GM19023 (cell line): Measurements from ENCODE around the gene HLA-DMB.
A peak's percentile ranks its signal among the peaks of the same experiment; 100 is the strongest.
"Not testable (repeated sequence)": the region's sequence is repeated elsewhere in the genome, so short reads cannot be mapped to it uniquely, and the experiment has no call there.

ENCODE experiments used
- ATAC-seq: cut with Tn5 transposase; IDR thresholded peaks from one replicate; pipeline ENCODE4 v1.9.1; 2021; ENCODE audit warnings: mild to moderate bottlenecking, moderate library complexity; ENCODE audit not compliant: unreplicated experiment

The HLA-DMB gene

DNA sequence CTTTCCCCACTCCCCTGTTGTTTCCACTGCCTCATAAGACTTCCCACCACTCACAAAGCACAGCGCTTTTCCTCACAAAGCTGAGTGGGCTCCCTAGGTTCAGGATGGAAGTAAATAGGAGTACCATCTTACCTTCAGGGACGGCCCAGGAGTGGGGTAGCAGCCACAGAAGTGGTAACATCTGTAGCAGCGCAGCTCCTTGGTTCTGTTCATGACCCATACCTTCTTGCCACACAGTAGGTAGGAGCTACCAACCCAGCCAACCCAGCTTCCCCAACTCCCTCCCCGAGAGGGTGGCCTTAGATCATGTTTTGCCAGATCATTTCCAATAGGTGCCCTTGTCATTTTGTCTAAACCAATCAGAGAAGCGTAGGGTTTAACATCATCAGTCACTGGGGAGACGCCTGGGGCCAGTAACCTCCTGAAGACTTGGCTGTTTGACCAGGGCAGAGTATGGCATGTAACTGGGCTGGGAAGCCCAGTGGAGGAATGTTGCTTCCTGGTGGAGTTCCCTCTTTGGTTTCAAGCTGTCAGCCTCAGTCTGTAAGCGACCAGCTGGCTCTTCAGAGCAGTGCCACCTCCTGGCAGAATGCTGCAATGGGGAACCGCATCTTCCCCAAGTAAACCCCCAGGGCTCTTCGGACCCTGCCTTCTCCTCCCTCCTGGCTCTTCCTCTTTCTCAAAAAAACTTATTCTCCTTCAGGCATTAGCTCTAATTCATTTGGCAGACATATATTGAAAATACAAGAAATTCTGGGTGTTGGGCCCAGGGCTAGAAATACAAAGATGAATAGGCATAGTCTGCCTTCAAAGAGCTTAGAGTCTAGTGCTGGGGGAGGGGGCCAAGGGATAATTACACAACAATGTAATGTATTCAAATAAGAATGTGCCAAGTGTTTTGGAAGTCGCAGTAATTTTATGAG, 12.2 kb upstream of the HLA-DMB start, which contains the start of gene HLA-DMA:
Gene HLA-DMA, minus strand, starts transcription at position 281 of the 923 bp plus-strand sequence. Its CDS starts 61 bp downstream, at position 220.
- ATAC-seq, result peak; percentile 85

DNA sequence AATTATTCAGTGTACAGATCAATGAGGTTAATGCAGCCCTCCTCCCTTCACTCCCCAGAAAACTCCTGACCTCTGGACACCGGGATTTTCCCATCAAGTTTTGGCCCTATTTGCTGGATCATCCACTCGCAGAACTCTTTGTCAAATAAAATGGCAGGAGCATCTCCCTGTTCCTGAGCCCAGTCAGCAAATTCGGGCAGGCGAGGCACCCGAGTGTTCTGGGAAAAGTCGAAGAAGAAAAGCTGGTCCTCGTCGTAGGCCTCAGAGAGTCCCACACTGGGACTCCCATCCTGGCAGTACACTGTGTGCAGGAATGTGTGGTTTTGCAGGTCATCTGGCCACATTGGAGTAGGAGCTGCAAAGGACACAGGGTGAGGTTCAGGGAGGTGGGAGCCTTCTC, 9.6 kb upstream of the HLA-DMB start:
- ATAC-seq, result no peak

DNA sequence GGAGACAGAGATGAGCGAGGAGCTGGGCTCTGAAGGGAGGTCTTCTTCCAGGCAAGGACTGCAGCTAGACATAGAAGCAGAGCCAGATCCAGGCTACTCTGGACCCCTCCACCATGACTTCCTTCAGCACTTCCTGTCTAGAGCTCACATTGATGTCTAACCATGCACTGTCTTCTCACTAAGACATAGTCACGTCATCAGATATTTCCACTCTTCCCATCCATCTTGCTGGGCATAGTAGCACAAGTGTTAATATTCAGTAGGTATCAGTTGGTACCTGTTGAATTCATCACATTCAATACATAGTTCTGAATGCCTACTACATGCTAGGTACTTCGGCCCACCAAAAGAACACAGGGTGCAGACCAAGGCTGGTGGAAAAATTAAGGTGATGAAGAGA, 9.2 kb upstream of the HLA-DMB start:
- ATAC-seq, result no peak

DNA sequence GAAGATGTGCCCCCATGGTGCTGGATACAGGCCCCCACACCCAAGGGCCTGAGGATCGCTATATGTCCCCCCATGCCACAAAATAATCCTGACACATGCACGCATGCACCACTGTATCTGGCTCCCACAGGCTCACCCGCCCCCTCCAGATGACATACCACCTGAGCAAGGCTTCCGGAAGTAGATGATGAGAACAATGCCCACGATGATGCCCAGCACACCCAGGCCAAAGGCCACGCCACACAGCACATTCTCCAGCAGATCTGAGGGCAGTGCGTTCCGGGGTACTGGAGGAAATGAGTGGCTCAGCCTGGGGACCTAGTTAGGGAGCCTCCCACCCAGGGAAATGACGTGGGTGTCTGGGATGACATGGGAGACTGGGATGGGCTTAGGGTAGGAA, 8.3 kb upstream of the HLA-DMB start:
- no peak for ATAC-seq

DNA sequence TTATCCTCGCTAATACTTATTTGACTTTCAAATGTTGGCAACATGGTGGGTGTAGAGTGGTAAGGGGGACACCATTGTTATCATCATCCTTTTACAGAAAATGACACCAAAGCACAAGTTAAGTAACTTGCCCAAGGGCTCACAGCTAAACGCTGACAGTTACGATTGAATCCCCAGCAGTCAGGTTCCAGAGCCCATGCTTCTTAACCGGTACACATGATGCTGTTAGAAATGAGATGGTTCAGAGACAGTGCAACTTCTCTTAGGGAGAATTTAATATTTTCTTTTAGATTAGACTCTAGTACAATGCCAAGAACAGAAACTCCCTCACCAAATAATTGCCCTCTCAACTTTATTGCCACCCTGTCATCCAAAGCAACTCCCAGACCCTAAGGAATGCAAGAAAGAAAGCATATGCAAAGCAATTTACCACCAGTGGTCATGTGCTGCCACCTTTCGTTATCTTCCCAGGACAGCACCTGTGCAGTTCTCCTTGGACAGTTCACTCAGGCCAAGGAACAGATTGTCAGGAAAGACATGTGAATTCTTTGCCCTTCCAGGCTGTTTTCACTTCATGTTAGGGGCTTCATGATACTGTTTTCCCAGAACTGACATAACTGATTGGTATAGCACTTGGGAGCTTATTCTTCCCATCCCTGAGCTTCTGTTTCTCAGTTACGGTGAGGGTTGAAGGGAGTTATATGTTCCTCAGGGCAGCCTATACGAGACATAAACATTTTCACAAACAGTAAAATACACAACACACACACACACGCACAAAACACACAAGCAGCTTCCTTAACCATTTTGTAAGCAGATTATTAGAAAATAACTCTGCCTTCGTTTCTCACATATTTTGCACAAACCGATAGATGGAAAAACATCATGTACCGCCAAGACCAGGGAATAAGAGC, 7.0 kb upstream of the HLA-DMB start:
- ATAC-seq, result no peak

DNA sequence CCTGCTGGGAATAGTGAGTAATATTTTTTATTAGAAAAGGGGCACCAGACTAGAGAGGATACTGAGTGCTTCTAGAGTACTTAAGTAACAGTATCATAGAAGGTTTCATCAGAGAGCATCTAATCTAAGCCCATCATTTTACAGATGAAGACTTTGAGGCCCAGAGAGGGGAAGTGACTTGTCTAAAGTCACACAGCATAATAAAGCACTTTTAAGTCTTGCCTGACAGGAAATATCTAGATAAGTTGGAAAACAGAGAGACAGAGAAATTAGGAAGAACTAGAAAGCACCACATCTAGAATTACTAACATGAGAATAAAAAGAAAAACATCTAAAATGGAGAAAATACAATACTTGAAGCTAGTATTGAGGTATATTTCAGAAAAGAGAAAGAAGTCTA, 6.1 kb upstream of the HLA-DMB start:
- ATAC-seq, result no peak

DNA sequence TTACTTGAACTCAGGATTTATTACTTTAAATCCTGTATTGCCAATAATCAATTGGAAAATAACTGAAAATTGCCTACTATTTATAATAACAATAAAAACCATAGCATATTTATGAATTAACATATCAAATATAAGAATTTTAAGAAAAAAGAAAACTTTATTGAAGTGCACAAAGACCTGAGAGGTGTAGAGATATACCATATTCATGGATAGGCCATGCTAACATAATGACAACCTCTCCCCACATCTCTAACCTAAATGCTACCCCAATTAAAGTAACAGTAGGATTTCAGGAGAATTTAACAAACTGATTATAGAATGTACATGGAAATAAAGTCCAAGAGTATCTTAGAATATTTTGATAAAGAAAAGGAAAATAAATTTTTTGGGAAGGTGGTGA, 5.1 kb upstream of the HLA-DMB start:
- no peak for ATAC-seq

DNA sequence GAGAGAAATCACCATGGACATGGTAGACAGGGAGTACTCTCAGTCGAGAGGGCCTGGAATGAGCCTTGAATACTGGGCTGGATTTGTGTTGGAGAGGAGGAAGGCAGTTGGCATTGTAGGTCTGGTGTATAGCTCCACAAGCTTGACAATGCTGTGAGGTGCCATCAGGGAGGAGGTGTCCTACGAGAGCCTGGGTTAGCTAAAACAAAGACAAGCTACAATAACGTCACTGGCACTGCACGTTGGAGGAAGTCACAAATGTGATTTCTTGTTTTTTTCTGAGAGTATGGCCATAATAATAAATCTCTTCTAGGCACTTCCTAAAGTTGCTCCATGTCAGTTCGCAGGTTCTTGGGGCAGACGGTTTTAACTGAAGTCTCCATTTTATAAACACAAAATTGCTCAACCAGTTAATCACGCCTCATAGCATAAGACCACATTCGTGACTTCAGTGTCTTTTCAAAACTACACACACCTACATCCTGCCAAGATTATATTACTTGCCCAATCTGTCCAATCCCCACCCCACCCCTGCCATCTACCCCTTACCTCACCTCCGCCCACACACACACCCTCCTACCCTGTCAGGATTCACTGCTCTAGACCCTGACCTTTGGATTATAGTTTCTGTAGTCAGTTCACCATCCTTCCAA, 4.4 kb upstream of the HLA-DMB start:
- ATAC-seq, result no peak

DNA sequence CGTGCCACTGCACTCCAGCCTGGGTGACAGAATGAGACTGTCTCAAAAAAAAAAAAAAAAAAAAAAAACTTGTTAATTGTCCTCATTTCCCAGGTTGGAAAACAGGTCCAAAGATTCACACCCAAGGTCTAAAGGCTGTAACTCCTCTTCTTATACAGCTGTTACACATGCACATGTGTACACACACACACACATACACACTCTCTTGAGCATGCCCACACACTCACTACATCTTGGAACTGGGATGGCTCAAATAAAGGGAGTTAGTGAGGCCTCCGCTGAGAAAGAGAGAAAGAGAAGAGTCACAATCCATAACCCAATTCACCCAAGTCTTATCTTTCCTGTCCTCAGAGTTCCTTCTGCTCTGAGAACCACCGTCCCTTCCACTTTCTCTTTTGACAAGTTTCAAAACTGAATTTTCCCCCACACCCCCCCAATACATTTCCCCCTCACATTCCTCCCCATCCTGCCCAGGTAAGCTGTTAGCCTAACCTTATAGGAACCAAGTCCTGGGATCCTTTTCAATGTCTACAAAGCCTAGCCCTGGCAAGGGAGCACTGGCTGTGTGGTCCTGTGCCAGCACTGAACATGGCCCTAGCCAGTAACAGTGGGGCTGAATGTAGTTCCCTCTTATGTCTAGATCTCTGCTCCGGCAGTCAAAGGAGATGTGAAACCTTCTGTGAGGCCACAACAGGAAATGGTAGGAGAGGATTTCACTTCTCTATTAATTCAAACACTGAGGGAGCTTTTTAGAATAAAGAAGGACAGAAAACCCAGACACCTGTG, 3.2 kb upstream of the HLA-DMB start:
- ATAC-seq, result no peak

DNA sequence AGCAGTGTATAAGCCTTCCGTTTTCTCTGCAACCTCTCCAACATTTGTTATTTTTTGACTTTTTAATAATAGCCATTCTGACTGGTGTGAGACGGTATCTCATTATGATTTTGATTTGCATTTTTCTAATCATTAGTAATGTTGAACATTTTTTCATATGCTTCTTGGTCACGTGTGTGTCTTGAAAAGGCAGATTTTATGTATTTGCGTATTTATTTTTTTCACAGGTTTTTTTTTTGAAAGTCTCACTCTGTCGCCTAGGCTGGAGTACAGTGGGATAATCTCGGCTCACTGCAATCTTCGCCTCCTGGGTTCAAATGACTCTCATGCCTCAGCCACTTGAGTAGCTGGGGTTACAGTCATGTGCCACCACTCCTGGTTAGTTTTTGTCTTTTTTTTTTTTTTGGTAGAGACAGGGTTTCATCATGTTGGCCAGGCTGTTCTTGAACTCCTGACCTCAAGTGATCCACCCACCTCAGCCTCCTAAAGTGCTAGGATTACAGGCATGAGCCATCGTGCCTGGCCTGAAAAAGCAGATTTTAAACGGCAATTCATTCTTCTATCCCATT, 1.8 kb upstream of the HLA-DMB start:
- not testable (repeated sequence) for ATAC-seq

DNA sequence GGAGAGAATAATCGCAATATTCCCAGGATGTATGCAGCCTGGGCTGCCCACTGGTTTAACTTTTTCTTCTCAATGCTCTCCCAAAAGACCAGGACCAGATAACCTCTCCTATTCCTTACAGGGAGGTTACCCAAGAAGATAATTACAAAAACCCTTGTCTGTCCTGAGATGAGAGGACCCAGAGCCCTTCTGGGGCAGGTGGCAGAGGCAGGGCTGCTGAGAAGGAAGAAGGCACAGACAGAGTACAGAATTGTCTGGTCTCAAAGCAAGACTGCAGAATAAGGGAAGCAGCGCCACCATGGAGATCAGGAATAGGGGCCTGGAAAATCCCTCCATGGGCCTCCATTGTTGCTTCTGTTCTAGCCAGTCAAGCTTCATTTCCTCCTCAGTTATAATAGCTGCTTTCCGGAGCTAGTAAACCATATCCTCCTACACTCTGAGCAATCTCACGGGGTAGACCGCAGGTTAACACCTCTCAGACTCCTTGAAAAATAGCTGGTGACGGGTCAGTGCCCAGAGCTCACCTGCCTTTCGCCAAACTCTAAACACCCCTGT, 463 bp upstream of the HLA-DMB start:
- ATAC-seq, result peak; percentile 57

DNA sequence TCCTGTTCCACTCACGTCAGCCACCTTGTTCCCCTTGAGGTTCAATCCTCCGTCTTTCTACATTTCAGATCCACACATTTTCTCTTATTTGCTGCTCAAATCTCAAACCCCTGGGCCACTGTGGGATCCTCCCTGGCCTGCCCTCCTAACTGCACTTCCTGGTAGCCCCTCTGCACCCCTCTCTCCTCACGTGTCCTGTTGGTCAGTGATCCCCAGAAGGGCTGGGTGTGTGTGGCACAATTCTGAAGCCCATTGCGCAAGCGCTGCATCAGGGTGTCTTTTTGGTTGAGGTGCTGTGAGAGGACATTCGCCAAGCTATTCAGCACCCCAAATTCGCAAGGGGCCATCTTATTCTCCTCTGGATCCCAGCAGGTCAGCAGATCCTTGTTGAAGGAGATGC, 2.3 kb downstream of the HLA-DMB start:
- no peak for ATAC-seq

DNA sequence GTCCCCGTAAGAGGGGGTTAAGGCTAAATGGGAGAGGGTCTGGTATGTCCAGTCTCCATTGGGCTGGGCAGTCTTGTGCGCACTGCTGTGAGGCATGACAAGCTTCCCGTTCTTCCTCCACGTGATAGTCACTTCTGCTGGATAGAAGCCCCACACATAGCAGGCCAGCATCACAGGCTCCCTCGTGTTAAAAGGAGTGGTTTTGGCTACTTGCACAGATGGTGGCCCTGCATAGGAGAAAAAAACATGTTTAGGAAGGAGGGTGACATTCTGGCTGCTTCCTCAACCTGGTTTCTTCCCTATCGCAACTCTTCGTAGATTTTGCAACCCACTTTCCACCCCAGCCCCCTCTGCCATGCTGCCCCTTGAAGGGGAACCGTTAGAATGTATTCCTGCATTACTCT, 3.6 kb downstream of the HLA-DMB start:
- ATAC-seq, result no peak

DNA sequence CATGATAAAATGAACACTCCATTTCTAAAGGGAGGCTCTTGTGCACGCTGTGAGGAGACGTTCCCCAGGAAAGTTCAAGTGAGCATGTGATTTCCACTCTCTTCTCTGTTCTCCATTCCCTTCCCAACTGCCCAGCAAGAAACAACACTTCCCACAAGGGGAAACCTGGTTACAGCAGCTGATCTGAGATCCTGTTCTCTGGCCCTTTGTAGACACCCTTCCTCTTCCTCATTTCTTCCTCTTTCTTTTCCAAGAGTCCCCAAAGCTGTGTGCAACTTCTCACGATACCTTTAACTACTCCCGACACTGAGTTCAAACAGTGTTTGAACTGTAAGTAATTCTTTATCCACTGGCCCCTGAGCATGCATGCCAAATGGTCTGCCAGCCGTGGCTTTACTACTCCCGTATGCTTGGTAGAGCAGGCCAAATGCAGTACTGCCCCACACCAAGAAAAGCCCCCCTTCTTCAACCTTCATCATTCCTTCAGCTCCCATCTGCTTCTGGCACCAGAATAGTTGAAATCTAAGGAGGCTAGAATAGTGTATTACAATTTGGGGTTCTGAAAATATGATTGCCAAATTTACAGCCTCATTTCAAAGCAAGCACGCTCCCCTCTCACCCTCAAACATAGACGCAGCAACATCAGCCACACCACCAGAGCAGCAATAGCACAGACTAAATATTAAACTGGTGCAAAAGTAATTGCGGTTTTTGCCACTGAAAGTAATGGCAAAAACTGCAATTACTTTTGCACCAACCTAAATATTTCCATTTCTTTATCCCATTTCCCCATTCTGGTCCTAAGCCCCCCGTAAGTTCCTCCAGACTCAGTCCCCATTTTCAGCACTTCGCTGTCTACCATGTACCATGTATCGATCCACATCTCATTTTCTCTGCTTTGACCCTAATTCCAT, 4.3 kb downstream of the HLA-DMB start:
- ATAC-seq, result no peak

DNA sequence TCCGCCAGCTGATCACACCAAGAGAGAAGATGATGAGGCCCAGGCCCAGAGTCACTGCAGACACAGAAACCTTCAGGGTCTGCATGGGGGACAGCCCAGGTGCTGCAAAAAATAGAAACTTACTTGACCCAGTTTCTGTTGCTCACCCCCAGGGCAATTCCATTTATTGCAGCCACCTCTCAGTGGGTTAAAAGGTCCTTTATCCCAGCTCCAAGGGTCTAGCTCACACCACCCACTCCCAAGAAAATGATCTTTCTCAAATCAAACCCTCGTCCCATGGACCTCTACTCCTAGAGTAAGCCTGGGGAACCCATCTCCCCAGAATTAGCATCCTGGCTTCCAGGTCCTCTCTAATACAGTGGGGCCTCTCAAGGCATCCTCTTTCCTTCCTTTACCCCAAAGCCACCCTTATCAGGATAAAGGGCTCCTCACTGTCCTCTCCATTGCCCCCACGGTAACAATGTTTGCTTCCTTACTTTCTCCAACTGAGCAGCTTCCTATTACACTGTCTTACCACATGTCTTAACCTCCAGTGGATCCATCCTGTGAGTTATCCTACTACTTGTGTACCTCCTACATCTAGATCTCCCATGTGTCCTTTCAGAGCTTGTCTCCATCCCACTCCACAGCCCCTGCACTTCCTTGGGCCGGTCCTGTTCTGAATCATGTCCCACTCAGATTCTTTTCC, 5.1 kb downstream of the HLA-DMB start:
- no peak for ATAC-seq

DNA sequence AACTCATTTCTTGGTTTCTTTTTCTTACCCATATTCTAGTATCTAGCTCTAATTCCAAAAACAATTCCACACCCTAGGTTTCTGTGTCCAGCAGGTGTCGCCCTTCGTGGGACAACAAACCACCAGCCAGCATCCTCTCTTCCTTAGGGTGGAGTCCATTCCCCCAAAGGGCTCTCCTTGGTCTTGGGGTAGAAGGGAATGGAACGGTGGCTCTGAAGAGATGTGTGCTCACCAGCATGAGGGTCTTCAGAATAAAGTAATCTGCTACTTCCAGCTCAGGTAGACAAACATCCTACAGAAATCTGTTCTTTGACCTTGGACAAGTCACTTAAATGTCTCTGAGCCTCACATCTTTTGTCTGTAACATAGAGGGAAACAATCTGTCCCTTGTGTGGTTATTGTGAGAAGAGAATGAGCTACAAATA, 7.2 kb downstream of the HLA-DMB start:
- ATAC-seq, result no peak

DNA sequence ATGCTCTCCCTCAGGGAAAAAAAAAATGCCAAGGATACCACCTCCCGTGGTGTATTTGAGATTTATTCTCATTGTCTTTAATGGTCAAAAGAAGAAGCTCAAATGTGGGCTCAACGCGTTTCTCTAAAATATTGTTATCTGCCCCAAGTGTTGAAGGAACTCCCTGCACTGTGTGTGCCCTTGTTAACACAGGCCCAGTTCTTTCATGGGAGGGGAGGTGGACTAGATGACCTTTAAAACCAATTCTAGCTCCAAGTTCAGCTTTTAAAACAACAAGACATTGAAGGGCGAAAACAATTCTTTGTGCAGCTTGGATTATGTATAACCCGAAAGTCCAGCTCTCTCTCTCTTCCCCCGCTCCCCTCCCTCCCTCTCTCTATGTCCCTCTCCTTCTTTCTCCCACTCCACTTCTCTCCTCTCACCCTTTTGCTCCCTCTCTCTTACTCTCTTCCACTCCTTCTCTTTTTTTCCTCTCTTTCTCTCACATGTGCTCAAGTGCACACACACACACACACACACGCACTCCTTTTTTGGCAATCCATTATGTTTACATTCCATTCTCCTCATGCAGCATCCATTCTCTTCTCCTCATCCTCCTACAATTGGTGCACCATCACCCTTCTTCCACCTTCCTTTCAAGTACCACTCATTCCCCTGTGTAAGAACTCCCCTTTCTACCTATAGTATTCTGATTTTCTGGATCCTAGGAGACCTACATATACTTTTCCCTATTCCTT, 8.5 kb downstream of the HLA-DMB start:
- no peak for ATAC-seq
